Measurements from ENCODE around the gene NUBPL. TPM values are rescaled to one million over a fixed set of nuclear protein-coding genes. Genes with fewer than 3 reads are reported as not detected.
"Not testable (repeated sequence)": the region's sequence is repeated elsewhere in the genome, so short reads cannot be mapped to it uniquely, and the experiment has no call there.

Gene NUBPL
- polyA plus RNA-seq, 2 of the 4 experiments (the other 2 are of a cell fraction), result 7.6 to 14.1 TPM

- DNase-seq (ENCODE audit: low read depth in 1 of 2, low spot score in 1 of 2), result no peak
- WGBS (ENCODE audit: missing lambda C conversion rate), result 88% methylated on average over 2 of the region's 2 CpGs
- no peaks in the 10 kb centered on the region for H3K9me3 ChIP-seq
- peaks cover 11% of the 10 kb centered on the region for H3K4me1 ChIP-seq
- no peak overlapping the region for H3K4me3 ChIP-seq
- no peak for TF ChIP-seq FOXS1 (CRISPR knock-in tag; IDR thresholded peaks at IDR 0.05)
- TF ChIP-seq NFE2L2 (conservative IDR thresholded peaks at IDR 0.05; ENCODE audit: low read length), result no peak
- no peak for TF ChIP-seq GATA3 (IDR thresholded peaks at IDR 0.05; ENCODE audit: borderline replicate concordance)
- TF ChIP-seq JUN (IDR thresholded peaks at IDR 0.05), result no peak
- TF ChIP-seq ESRRA (IDR thresholded peaks at IDR 0.05; ENCODE audit: borderline replicate concordance, low read length), result no peak
- no peak for TF ChIP-seq MAZ (IDR thresholded peaks at IDR 0.05; ENCODE audit: borderline replicate concordance, low read depth, low read length)
- no peak for TF ChIP-seq TFCP2L1 (CRISPR knock-in tag; IDR thresholded peaks at IDR 0.05)
- TF ChIP-seq HES2 (IDR thresholded peaks at IDR 0.05), result no peak
- no peak for TF ChIP-seq PBX3 (IDR thresholded peaks at IDR 0.05)
- TF ChIP-seq CBX8 (IDR thresholded peaks at IDR 0.05), result no peak
- no peak for TF ChIP-seq MYC (IDR thresholded peaks at IDR 0.05; ENCODE audit: borderline replicate concordance, low read length)
- TF ChIP-seq ZNF302 (CRISPR knock-in tag; IDR thresholded peaks at IDR 0.05), result no peak
- no peak for TF ChIP-seq PHF8 (IDR thresholded peaks at IDR 0.05; ENCODE audit: borderline replicate concordance, low read depth)
- TF ChIP-seq RARB (CRISPR knock-in tag; IDR thresholded peaks at IDR 0.05), result no peak
- no peak for TF ChIP-seq CBX2 (IDR thresholded peaks at IDR 0.05; ENCODE audit: borderline replicate concordance, low read depth)
- no peak for TF ChIP-seq JUNB (IDR thresholded peaks at IDR 0.05)
- no peak for TF ChIP-seq USF2 (IDR thresholded peaks at IDR 0.05)
- no peak for TF ChIP-seq KDM1A (IDR thresholded peaks at IDR 0.05; ENCODE audit: low read depth)
- no peak for TF ChIP-seq HOXB5 (CRISPR knock-in tag; IDR thresholded peaks at IDR 0.05)
- H3K27ac ChIP-seq, result no peak overlapping the region
- ChIA-PET POLR2A (no interaction called here), CTCF (no interaction called here)
- ATAC-seq, result no peak
- no peak overlapping the region for H3K4me2 ChIP-seq
- no peak for FAIRE-seq
Observed at GRCh38 chr14:31854508-31855075, 293.4 kb downstream of the NUBPL start.

- DNase-seq (ENCODE audit: low read depth in 1 of 2, low spot score in 1 of 2) (no peak), FAIRE-seq (no peak), ATAC-seq (no peak)
- POLR2A ChIA-PET, result no interaction called here
- Histone ChIP-seq H3K4me3 (no peak overlapping the region), H3K4me1 (peaks cover 11% of the 10 kb centered on the region), H3K4me2 (no peak overlapping the region), H3K9me3 (no peaks in the 10 kb centered on the region), H3K27ac (no peak overlapping the region)
- WGBS (ENCODE audit: missing lambda C conversion rate), result 62% methylated on average over 1 of the region's 1 CpG
- TF ChIP-seq ATOH8 (CRISPR knock-in tag; IDR thresholded peaks at IDR 0.05; ENCODE audit: low read depth) (no peak), CEBPB (IDR thresholded peaks at IDR 0.05) (no peak), JUNB (IDR thresholded peaks at IDR 0.05) (no peak)
- CTCF ChIA-PET, result no interaction called here
Observed at GRCh38 chr14:31855262-31855661, 294.1 kb downstream of the NUBPL start.

GRCh38 chr14:31856003-31856402 is 294.8 kb downstream of the NUBPL start:
- H3K9me3 ChIP-seq; H3K27ac ChIP-seq; H3K4me3 ChIP-seq; FAIRE-seq; ATAC-seq; H3K4me2 ChIP-seq; DNase-seq (ENCODE audit: low read depth in 1 of 2, low spot score in 1 of 2); POLR2A ChIA-PET: not testable (repeated sequence)
- H3K4me1 ChIP-seq, result peaks cover 11% of the 10 kb centered on the region
- 34% methylated on average over 2 of the region's 2 CpGs for WGBS (ENCODE audit: missing lambda C conversion rate)
- CTCF ChIA-PET, result interaction anchor here (1.1 kb wide), 1 partner anchor 28 kb away, joined by 4 read pairs; no protein-coding TSS in a partner anchor

Measured in A549 (cell line).